ENCODE measurements around the gene PTPRG.

- TF ChIP-seq CTCF (IDR thresholded peaks at IDR 0.05) (no peak), POLR2A (IDR thresholded peaks at IDR 0.05; ENCODE audit: low read depth) (no peak)
Measured at GRCh38 chr3:61690016-61690415, 128.6 kb downstream of the PTPRG start.

Data from esophagus muscularis mucosa (tissue), 3 donors.